ENCODE results near the gene PGRMC1.

Gene PGRMC1

DNA sequence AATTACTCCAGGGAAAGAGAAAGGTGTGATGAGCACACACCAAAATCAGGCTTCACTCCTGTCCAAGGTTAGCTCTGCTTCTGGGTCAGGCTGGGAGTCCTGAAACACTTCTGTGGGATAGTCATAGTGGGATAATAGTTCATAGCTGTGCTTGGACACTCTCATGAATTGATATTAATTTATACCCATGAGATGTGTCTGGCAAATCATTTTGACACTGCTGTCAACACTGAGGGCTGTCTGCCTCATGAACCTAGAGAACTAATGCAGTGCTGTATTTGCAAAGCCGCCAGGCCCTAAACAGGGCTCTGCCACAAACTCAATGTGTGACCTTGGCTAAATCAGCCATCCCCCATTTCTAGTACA is 24.5 kb upstream of the PGRMC1 start:
- no peak overlapping the region for H3K4me3 ChIP-seq (ENCODE audit: control insufficient read depth, low read depth, low read length)
- TF ChIP-seq, protein P1, sequence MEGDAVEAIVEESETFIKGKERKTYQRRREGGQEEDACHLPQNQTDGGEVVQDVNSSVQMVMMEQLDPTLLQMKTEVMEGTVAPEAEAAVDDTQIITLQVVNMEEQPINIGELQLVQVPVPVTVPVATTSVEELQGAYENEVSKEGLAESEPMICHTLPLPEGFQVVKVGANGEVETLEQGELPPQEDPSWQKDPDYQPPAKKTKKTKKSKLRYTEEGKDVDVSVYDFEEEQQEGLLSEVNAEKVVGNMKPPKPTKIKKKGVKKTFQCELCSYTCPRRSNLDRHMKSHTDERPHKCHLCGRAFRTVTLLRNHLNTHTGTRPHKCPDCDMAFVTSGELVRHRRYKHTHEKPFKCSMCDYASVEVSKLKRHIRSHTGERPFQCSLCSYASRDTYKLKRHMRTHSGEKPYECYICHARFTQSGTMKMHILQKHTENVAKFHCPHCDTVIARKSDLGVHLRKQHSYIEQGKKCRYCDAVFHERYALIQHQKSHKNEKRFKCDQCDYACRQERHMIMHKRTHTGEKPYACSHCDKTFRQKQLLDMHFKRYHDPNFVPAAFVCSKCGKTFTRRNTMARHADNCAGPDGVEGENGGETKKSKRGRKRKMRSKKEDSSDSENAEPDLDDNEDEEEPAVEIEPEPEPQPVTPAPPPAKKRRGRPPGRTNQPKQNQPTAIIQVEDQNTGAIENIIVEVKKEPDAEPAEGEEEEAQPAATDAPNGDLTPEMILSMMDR (IDR thresholded peaks at IDR 0.05; ENCODE audit: control insufficient read depth, insufficient read depth, low read depth, low read length, missing control alignments), result no peak
- DNase-seq (ENCODE audit: low read depth), result no peak

DNA sequence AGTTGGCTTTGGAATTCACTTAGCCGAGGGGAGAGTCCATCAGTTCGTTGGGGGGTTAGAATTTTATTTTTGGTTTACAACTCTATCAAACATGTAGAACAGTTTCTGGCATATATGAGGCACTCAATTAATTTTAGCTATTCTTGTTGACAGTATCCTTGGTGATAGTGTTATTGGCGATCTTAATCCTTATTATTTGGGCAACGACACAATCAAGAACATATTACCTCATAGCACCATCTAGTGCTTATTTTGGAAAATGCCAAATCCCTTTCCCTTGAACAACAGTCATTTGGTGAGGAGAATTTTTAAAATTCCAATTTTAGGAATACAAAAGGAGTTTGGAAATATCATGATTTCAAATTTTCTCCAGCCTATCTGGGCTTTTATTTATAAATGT is 17.9 kb upstream of the PGRMC1 start:
- no peak for DNase-seq (ENCODE audit: low read depth)
- TF ChIP-seq, protein P1 (IDR thresholded peaks at IDR 0.05; ENCODE audit: control insufficient read depth, insufficient read depth, low read depth, low read length, missing control alignments), result peak; percentile 38
- no peak overlapping the region for H3K4me3 ChIP-seq (ENCODE audit: control insufficient read depth, low read depth, low read length)

DNA sequence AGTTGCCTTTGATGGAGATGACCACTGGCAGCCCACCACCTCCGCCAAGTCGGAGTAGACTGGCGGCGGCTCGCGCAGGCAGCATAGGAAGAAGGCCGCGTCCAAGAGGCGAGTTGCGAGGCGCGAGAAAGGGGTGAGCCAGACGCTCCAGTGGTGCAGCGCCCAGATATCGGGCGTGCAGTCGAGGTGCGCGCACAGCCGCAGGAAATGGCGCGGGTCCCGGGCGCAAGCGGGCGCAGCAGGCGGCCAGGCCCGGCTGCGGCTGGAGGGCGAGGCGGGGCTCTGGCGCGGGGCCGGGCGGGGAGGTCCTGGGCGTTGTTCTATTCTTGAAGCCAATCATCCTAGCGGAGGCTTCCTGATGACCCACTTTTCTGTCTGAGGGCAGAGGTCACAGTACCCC is 13.2 kb upstream of the PGRMC1 start:
- TF ChIP-seq, protein P1 (IDR thresholded peaks at IDR 0.05; ENCODE audit: control insufficient read depth, insufficient read depth, low read depth, low read length, missing control alignments), result no peak
- no peak for DNase-seq (ENCODE audit: low read depth)
- H3K4me3 ChIP-seq (ENCODE audit: control insufficient read depth, low read depth, low read length), result no peak overlapping the region

DNA sequence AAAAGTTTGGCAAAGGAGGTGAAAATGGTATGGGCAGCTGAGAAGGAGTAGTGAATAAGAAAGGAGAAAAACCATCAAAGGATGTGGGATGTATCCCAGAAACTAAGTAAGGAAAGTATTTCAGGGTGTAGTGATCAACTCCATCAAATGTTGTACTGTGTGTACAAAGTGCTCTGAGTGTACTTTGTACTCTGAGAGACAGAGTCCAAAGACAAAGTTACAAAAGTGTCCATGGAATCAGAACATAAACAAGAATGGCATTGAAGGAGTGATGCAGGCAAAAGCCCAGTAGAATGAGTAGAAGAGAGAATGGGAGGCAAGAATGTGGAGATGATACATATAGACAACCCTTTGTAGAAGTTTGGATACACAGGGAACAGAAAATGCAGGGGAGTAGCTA is 12.3 kb upstream of the PGRMC1 start:
- TF ChIP-seq, protein P1 (IDR thresholded peaks at IDR 0.05; ENCODE audit: control insufficient read depth, insufficient read depth, low read depth, low read length, missing control alignments), result no peak
- no peak for DNase-seq (ENCODE audit: low read depth)
- no peak overlapping the region for H3K4me3 ChIP-seq (ENCODE audit: control insufficient read depth, low read depth, low read length)

DNA sequence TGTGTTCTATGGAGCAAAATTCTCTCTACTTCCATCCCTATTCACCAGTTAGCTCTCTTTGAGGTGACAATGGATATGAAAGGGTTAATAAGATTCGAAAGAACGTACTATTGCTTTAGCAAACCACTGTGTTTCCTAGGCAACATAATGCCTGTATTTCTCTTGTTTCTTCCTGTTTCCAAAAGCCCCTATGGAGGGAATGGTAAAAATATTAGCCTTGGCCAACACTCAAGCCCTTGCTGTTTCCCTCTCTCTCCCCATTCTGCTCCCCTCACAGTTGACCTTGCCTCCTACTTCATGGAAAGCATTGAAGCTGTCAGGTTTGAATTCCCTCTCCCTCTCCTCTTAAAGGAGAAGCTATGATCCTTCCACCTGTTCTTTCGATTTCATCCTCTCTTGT is 9.6 kb upstream of the PGRMC1 start:
- TF ChIP-seq, protein P1 (IDR thresholded peaks at IDR 0.05; ENCODE audit: control insufficient read depth, insufficient read depth, low read depth, low read length, missing control alignments), result no peak
- DNase-seq (ENCODE audit: low read depth), result no peak
- H3K4me3 ChIP-seq (ENCODE audit: control insufficient read depth, low read depth, low read length), result no peak overlapping the region

DNA sequence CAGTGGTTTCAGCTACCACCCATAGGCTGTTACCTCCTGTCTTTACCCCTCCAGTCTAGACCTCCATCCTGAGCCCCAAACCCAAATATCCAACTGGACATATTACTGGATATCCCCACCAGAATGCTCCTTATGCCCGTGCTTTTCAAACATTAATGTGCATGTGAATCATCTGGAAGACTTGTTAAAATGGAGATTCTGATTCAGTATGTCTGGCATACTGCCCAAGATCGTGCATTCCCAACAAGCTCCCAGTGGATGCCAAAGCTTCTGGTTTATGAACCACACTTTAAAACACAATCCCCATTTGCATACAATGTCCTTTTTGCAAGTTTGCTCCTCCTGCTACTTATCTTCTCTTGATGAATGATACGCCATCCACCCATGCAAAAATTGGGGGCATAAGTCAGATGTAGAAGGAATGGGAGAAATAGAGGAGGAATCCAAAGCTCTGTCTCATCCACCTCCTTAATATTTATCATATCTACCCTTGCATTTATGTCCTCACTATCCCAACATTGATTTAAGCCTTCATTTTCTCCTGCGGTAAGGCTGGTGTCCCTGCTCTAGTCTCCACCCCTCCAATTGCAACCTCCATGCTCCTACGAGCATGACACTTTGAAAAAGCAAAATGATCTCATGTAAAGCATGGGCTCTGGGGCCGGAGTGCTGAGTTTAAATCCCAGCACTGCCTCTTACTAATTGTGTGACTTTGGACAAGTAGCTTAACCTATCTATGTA is 7.4 kb upstream of the PGRMC1 start:
- TF ChIP-seq, protein P1 (IDR thresholded peaks at IDR 0.05; ENCODE audit: control insufficient read depth, insufficient read depth, low read depth, low read length, missing control alignments), result no peak
- no peak overlapping the region for H3K4me3 ChIP-seq (ENCODE audit: control insufficient read depth, low read depth, low read length)
- peak; percentile 82 for DNase-seq (ENCODE audit: low read depth)

All from AG09309 (cell line).